Endothelial cell of umbilical vein (primary cell): ENCODE measurements around the gene TMEM266. TPM values are rescaled to one million over a fixed set of nuclear protein-coding genes. Genes with fewer than 3 reads are reported as not detected.

ENCODE experiments used
- BruUV-seq: library from RNA; stranded (reverse); fragments of 400-500 nt; replicated peaks from 2 replicates; lab custom pipeline; 2021; lab: Mats Ljungman, UMichigan
- CTCF ChIA-PET: fragments of 300-600, 350-600 bp; sonication (Branson Sonifier 250); formaldehyde crosslinking; loops from one replicate; lab custom pipeline; 2021; ENCODE audit warnings: antibody characterized with exemption, inconsistent platforms; lab: Charles Lee
- POLR2A ChIA-PET: fragments of 300-600, 350-600 bp; sonication (Branson Sonifier 250); formaldehyde crosslinking; loops from one replicate; lab custom pipeline; 2021; ENCODE audit warnings: antibody characterized with exemption, inconsistent platforms; lab: Charles Lee
- DNase-seq: peaks from one replicate; pipeline ENCODE4 v3.0.0-alpha.2; 2011; ENCODE audit warnings: low read depth, low spot score
- FAIRE-seq: peaks from 2 replicates; lab custom pipeline; 2011; peaks lifted over from hg19 to GRCh38; lab: Jason Lieb, UNC
- H2AFZ ChIP-seq: 2 replicates; pipeline ENCODE4 v1.6.0; 2012; ENCODE audit warnings: low read depth, low read length, control low read depth, inconsistent platforms
- H3K27ac ChIP-seq: 2 replicates; pipeline ENCODE4 v1.5.1; 2011; ENCODE audit warnings: low read depth, mild to moderate bottlenecking, control low read depth, low read length, moderate library complexity; ENCODE audit not compliant: insufficient read depth
- H3K27me3 ChIP-seq, 2 experiments: 2 replicates each; pipeline versions ENCODE4 v1.6.0 to v1.6.1; 2011; ENCODE audit warnings: low read length in 2 of 2, mixed read lengths in 1 of 2; ENCODE audit not compliant: control insufficient read depth in 2 of 2, insufficient read depth in 2 of 2
- H3K36me3 ChIP-seq, 2 experiments: 2 replicates in 1 of 2; 3 replicates in 1 of 2; pipeline ENCODE4 v1.5.1; 2011; ENCODE audit warnings: low read length in 2 of 2, mild to moderate bottlenecking in 1 of 2, moderate library complexity in 1 of 2; ENCODE audit not compliant: control insufficient read depth in 2 of 2, insufficient read depth in 2 of 2; ENCODE audit errors: extremely low read depth in 1 of 2
- H3K4me1 ChIP-seq: 3 replicates; pipeline ENCODE4 v1.5.1; 2011; ENCODE audit warnings: mild to moderate bottlenecking, low read length; ENCODE audit not compliant: control insufficient read depth, insufficient read depth; ENCODE audit errors: extremely low read depth
- H3K4me2 ChIP-seq: 2 replicates; pipeline ENCODE4 v1.6.1; 2011; ENCODE audit warnings: low read length, control low read depth, mixed read lengths; ENCODE audit not compliant: insufficient read depth
- H3K4me3 ChIP-seq, 3 experiments: fragments of 200-600 bp in 1 of 3; sonication (generic), shearing (Covaris generic) in 1 of 3; replicated peaks in 1 of 3; 2 replicates each; pipeline ENCODE4 v1.5.1; 2011 to 2016; ENCODE audit warnings: control low read depth in 3 of 3, low read length in 3 of 3, mild to moderate bottlenecking in 2 of 3, inconsistent platforms in 1 of 3, low read depth in 1 of 3, moderate library complexity in 1 of 3; ENCODE audit not compliant: insufficient read depth in 1 of 3
- H3K79me2 ChIP-seq: 2 replicates; pipeline ENCODE4 v1.6.0; 2012; ENCODE audit warnings: low read length, inconsistent platforms; ENCODE audit not compliant: control insufficient read depth, insufficient read depth
- H3K9ac ChIP-seq: replicated peaks from 2 replicates; pipeline ENCODE3; 2011; ENCODE audit warnings: low read length, control low read depth; ENCODE audit not compliant: insufficient read depth; ENCODE audit errors: extremely low read depth
- H3K9me1 ChIP-seq: replicated peaks from 3 replicates; pipeline ENCODE4 v1.6.0; 2011; ENCODE audit warnings: mild to moderate bottlenecking, low read length; ENCODE audit not compliant: control insufficient read depth, insufficient read depth; ENCODE audit errors: extremely low read depth
- H3K9me3 ChIP-seq: replicated peaks from 2 replicates; pipeline ENCODE4 v1.5.1; 2012; ENCODE audit warnings: low read length, inconsistent platforms; ENCODE audit not compliant: control insufficient read depth, insufficient read depth
- H4K20me1 ChIP-seq: replicated peaks from 2 replicates; pipeline ENCODE3; 2011; ENCODE audit warnings: mild to moderate bottlenecking, low read length; ENCODE audit not compliant: control insufficient read depth, insufficient read depth; ENCODE audit errors: extremely low read depth
- CTCF ChIP-seq, 2 donors: IDR thresholded peaks; 1 replicate in 1 of 2; 2 replicates in 1 of 2; pipeline ENCODE4 v1.5.1; 2011; ENCODE audit warnings: low read length in 2 of 2, mild to moderate bottlenecking in 2 of 2, moderate library complexity in 2 of 2, control low read depth in 1 of 2, inconsistent platforms in 1 of 2, low read depth in 1 of 2; ENCODE audit not compliant: insufficient read depth in 1 of 2; ENCODE audit errors: extremely low read depth in 1 of 2
- EZH2 ChIP-seq: IDR thresholded peaks from 2 replicates; pipeline ENCODE4 v1.6.1; 2012; ENCODE audit warnings: borderline replicate concordance, low read depth, mild to moderate bottlenecking, moderate library complexity, low read length, inconsistent platforms; ENCODE audit not compliant: severe bottlenecking
- FOS ChIP-seq: IDR thresholded peaks from 2 replicates; pipeline ENCODE4 v1.6.1; 2011; ENCODE audit warnings: mild to moderate bottlenecking, low read length, moderate library complexity, borderline replicate concordance; ENCODE audit not compliant: insufficient read depth
- GATA2 ChIP-seq: IDR thresholded peaks from 2 replicates; pipeline ENCODE4 v1.7.0; 2011; ENCODE audit warnings: low read depth, mild to moderate bottlenecking, moderate library complexity, mixed read lengths, low read length; ENCODE audit not compliant: insufficient read length, insufficient read depth
- JUN ChIP-seq: IDR thresholded peaks from 2 replicates; pipeline ENCODE4 v1.6.1; 2011; ENCODE audit warnings: borderline replicate concordance, low read depth; ENCODE audit not compliant: insufficient read length, insufficient read depth
- MAX ChIP-seq: IDR thresholded peaks from 2 replicates; pipeline ENCODE4 v1.6.1; 2011; ENCODE audit not compliant: insufficient read depth, insufficient read length
- MYC ChIP-seq: IDR thresholded peaks from one replicate; pipeline ENCODE4 v1.6.1; 2011; ENCODE audit warnings: mild to moderate bottlenecking, low read depth, low read length
- POLR2A ChIP-seq: IDR thresholded peaks from 2 replicates; pipeline ENCODE4 v1.6.1; 2012; ENCODE audit warnings: low read depth, mild to moderate bottlenecking, control low read depth, low read length
- POLR2AphosphoS5 ChIP-seq: IDR thresholded peaks from 2 replicates; pipeline ENCODE4 v1.6.1; 2012; ENCODE audit warnings: low read depth, mild to moderate bottlenecking, control low read depth, low read length, moderate library complexity; ENCODE audit not compliant: insufficient read depth
- dilution Hi-C: fragments of 300-500 bp; cut with MboI; formaldehyde crosslinking; loops from one replicate; pipeline ENCODE4 v1.15.0; 2019; ENCODE audit warnings: low sequenced_read_pairs; ENCODE audit not compliant: extremely low pct_ligation_motif_present
- intact Hi-C: fragments of 100-400 bp; cut with micrococcal nuclease; formaldehyde crosslinking; loops from one replicate; pipeline ENCODE4 v1.10.0; 2022
- polyA plus RNA-seq, 4 experiments: library from polyadenylated mRNA; depleted of rRNA in 3 of 4; stranded (reverse) in 3 of 4; unstranded in 1 of 4; fragments of >200 nt; gene quantifications; 2 replicates each; pipeline versions ENCODE4 v1.2.1 to v1.2.3, GENCODE V29; 2011 to 2012; ENCODE audit warnings: missing spikeins in 1 of 4
- total RNA-seq: library from RNA; stranded (reverse); gene quantifications from 2 replicates; pipeline ENCODE4 v1.2.3, GENCODE V29; 2021

Gene TMEM266
- total and polyA plus RNA-seq, 2 donors (not counting 3 experiments of a cell fraction or from before 2014, with no cell fraction given): not detected

GRCh38 chr15:76201536-76202255, 141.9 kb downstream of the TMEM266 start:
- Histone ChIP-seq H3K27me3 (no peaks in the 10 kb centered on the region), H3K27ac (no peak overlapping the region), H3K36me3 (no peaks in the 10 kb centered on the region), H3K4me1 (peaks cover 7% of the 10 kb centered on the region), H3K9me3 (no peaks in the 10 kb centered on the region), H3K9ac (no peak overlapping the region), H2AFZ (no peak overlapping the region), H4K20me1 (no peaks in the 10 kb centered on the region), H3K9me1 (no peaks in the 10 kb centered on the region), H3K4me3 (no peak overlapping the region), H3K4me2 (no peak overlapping the region), H3K79me2 (no peaks in the 10 kb centered on the region)
- ChIA-PET CTCF (interaction anchor here (1.2 kb wide), 1 partner anchor 129 kb away, joined by 3 read pairs; no protein-coding TSS in a partner anchor), POLR2A (no interaction called here)
- FAIRE-seq (no peak), DNase-seq (no peak)
- dilution Hi-C loops: no loop called here
- intact Hi-C loops: no loop called here
- TF ChIP-seq GATA2 (no peak), MYC (no peak), CTCF (IDR thresholded peaks at IDR 0.05; ENCODE audit: extremely low read depth in 1 of 2, insufficient read depth in 1 of 2, low read depth in 1 of 2, low read length in 2 of 2) (no peak), POLR2A (no peak), MAX (no peak), FOS (no peak), POLR2AphosphoS5 (no peak), EZH2 (no peak), JUN (no peak)
- no TSS peak for BruUV-seq
